ENCODE measurements around the gene GRIN2B.

Gene GRIN2B

GRCh38 chr12:13981296-13981962, at the start of gene GRIN2B:
TSS of gene GRIN2B (minus strand) at chr12:13981602. CDS start at chr12:13866208, 115,394 bp downstream.
- TF ChIP-seq, protein P1, sequence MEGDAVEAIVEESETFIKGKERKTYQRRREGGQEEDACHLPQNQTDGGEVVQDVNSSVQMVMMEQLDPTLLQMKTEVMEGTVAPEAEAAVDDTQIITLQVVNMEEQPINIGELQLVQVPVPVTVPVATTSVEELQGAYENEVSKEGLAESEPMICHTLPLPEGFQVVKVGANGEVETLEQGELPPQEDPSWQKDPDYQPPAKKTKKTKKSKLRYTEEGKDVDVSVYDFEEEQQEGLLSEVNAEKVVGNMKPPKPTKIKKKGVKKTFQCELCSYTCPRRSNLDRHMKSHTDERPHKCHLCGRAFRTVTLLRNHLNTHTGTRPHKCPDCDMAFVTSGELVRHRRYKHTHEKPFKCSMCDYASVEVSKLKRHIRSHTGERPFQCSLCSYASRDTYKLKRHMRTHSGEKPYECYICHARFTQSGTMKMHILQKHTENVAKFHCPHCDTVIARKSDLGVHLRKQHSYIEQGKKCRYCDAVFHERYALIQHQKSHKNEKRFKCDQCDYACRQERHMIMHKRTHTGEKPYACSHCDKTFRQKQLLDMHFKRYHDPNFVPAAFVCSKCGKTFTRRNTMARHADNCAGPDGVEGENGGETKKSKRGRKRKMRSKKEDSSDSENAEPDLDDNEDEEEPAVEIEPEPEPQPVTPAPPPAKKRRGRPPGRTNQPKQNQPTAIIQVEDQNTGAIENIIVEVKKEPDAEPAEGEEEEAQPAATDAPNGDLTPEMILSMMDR (IDR thresholded peaks at IDR 0.05), result no peak

- TF ChIP-seq, protein P1 (IDR thresholded peaks at IDR 0.05), result no peak
These were observed 45.1 kb upstream of the GRIN2B start for GRCh38 chr12:14026537-14026936.

GRCh38 chr12:14024591-14024990, 43.2 kb upstream of the GRIN2B start:
- TF ChIP-seq, protein P1 (IDR thresholded peaks at IDR 0.05), result no peak

DNA sequence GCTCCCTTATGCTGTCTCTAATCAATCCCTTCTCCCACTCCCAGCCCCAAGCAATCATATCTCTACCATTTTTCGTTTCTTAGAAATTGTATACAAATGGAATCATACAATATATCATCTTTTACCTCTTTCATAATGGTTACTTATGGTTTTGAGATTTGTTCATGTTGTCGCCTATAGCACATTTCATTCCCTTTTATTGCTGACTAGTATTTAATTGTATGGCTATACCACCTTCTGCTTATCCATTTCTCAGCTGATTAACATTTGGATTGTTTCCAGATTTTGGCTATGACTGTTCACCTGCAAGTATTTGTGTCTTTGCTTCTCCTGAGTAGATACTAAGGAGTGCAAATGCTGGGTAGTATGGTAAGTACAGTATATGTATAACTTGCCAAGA, 36.7 kb upstream of the GRIN2B start:
- TF ChIP-seq, protein P1 (IDR thresholded peaks at IDR 0.05), result no peak

DNA sequence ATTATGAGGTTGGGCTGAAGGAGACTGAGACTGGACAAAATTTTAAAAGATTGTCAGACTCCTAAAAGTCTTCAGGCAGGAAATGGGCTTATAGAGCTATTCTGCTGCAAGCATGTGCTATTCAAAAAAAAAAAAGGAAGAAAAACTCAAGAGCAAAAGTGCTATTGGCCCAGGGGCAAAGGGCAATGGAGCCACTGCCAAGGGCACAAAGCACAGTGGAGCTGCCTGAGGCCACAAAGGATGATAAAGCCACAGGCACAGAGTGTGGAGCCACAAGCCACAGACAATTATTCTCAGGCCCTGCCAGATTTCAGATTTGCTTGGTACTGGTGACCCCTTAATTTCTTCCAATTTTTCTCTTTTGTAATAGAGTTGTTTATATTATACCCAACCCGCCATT, 29.6 kb upstream of the GRIN2B start:
- TF ChIP-seq, protein P1 (IDR thresholded peaks at IDR 0.05), result no peak

GRCh38 chr12:14007639-14008038, 26.2 kb upstream of the GRIN2B start:
- TF ChIP-seq, protein P1 (IDR thresholded peaks at IDR 0.05), result no peak

DNA sequence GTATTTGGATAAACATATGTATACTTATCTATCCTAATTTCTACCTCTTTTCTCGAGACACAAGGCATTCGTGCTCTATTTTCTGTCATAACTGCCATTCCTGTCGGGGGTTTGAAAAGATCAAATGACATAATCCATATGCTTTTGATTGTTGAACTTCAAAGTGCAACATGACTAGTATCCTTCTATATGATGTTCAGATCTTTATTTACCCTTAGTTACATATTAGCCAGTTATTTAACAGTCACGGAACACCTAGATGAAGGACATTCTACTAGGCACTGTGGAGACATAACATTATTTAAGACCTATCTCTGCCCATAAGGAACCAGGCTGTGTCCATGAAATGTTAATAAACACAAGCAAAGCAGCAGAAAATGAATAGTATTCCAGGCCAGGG, 11.2 kb upstream of the GRIN2B start:
- TF ChIP-seq, protein P1 (IDR thresholded peaks at IDR 0.05), result no peak

- TF ChIP-seq, protein P1 (IDR thresholded peaks at IDR 0.05), result no peak
These were observed 10.7 kb upstream of the GRIN2B start for GRCh38 chr12:13992106-13992505.
